GM21381 (cell line): Measurements from ENCODE around the gene RBM39.
"Not testable (repeated sequence)": the region's sequence is repeated elsewhere in the genome, so short reads cannot be mapped to it uniquely, and the experiment has no call there.

Experiments used
- ATAC-seq: cut with Tn5 transposase; IDR thresholded peaks from one replicate; pipeline ENCODE4 v1.9.1; 2021; ENCODE audit warnings: mild to moderate bottlenecking, moderate library complexity; ENCODE audit not compliant: unreplicated experiment

The RBM39 gene

GRCh38 chr20:35710884-35711587 is 31.0 kb downstream of the RBM39 start:
- ATAC-seq: no peak

- ATAC-seq: no peak
Observed at GRCh38 chr20:35710039-35710438, 32.0 kb downstream of the RBM39 start.

- ATAC-seq: no peak
Observed at GRCh38 chr20:35709259-35709658, 32.8 kb downstream of the RBM39 start.

GRCh38 chr20:35708502-35708901 is 33.6 kb downstream of the RBM39 start:
- no peak for ATAC-seq

GRCh38 chr20:35706591-35707529 is 35.2 kb downstream of the RBM39 start:
- not testable (repeated sequence) for ATAC-seq

GRCh38 chr20:35705894-35706293 is 36.2 kb downstream of the RBM39 start:
- not testable (repeated sequence) for ATAC-seq

GRCh38 chr20:35704514-35705261 is 37.4 kb downstream of the RBM39 start:
- ATAC-seq: no peak

GRCh38 chr20:35702824-35703695 is 39.0 kb downstream of the RBM39 start:
- no peak for ATAC-seq

GRCh38 chr20:35702051-35702823 is 39.8 kb downstream of the RBM39 start:
- no peak for ATAC-seq

- no peak for ATAC-seq
Observed at GRCh38 chr20:35700625-35701148, 41.4 kb downstream of the RBM39 start.

- ATAC-seq: no peak
Observed at GRCh38 chr20:35699957-35700624, 42.0 kb downstream of the RBM39 start.

GRCh38 chr20:35699127-35699956 is 42.7 kb downstream of the RBM39 start, which contains the start of the genes NFS1 and ROMO1:
Gene NFS1, minus strand, starts transcription at chr20:35699352. Its CDS starts 64 bp downstream, at chr20:35699288.
Gene ROMO1, plus strand, starts transcription at chr20:35699405. Its CDS starts 228 bp downstream, at chr20:35699633.
- ATAC-seq: peak; percentile 81

GRCh38 chr20:35698298-35699126 is 43.5 kb downstream of the RBM39 start:
- ATAC-seq: peak; percentile 27

- ATAC-seq: no peak
Observed at GRCh38 chr20:35697696-35698297, 44.3 kb downstream of the RBM39 start.

GRCh38 chr20:35695978-35696377 is 46.1 kb downstream of the RBM39 start:
- no peak for ATAC-seq

GRCh38 chr20:35695245-35695749 is 46.8 kb downstream of the RBM39 start:
- ATAC-seq: no peak
